ACHN (cell line): Measurements from ENCODE around the gene SPEF2.
"Not testable (repeated sequence)": the region's sequence is repeated elsewhere in the genome, so short reads cannot be mapped to it uniquely, and the experiment has no call there.

Experiments
- DNase-seq: peaks from one replicate; pipeline ENCODE4 v3.0.0-alpha.2; 2015
- in situ Hi-C: cut with HindIII; loops from 2 replicates; pipeline ENCODE4 v1.10.0; 2017; ENCODE audit warnings: low sequenced_read_pairs, low pct_ligation_motif_present, low pct_unique_long_range_greater_than_20kb

The SPEF2 gene

GRCh38 chr5:35647128-35647527 is 29.5 kb downstream of the SPEF2 start:
- DNase-seq: no peak
- in situ Hi-C loops: no loop called here

- in situ Hi-C loops: no loop called here
These were observed 30.0 kb downstream of the SPEF2 start for GRCh38 chr5:35647712-35648111.

GRCh38 chr5:35651002-35651756 is 33.5 kb downstream of the SPEF2 start:
- peak; percentile 22 for DNase-seq

More at GRCh38 chr5:35647712-35648111, 30.0 kb downstream of the SPEF2 start:
- DNase-seq: no peak

GRCh38 chr5:35656721-35657120 is 39.1 kb downstream of the SPEF2 start:
- in situ Hi-C loops: no loop called here

More at GRCh38 chr5:35651002-35651756, 33.5 kb downstream of the SPEF2 start:
- in situ Hi-C loops: no loop called here

GRCh38 chr5:35657877-35658276 is 40.2 kb downstream of the SPEF2 start:
- DNase-seq: no peak
- in situ Hi-C loops: no loop called here

More at GRCh38 chr5:35656721-35657120, 39.1 kb downstream of the SPEF2 start:
- no peak for DNase-seq

GRCh38 chr5:35659556-35659955 is 41.9 kb downstream of the SPEF2 start:
- in situ Hi-C loops: no loop called here

GRCh38 chr5:35660451-35660850 is 42.8 kb downstream of the SPEF2 start:
- no peak for DNase-seq
- in situ Hi-C loops: no loop called here

More at GRCh38 chr5:35659556-35659955, 41.9 kb downstream of the SPEF2 start:
- no peak for DNase-seq

GRCh38 chr5:35664584-35664983 is 46.9 kb downstream of the SPEF2 start:
- no peak for DNase-seq
- in situ Hi-C loops: no loop called here

GRCh38 chr5:35665096-35665495 is 47.4 kb downstream of the SPEF2 start:
- in situ Hi-C loops: no loop called here
- no peak for DNase-seq

- DNase-seq: no peak
- in situ Hi-C loops: no loop called here
These were observed 50.7 kb downstream of the SPEF2 start for GRCh38 chr5:35668319-35668718.

GRCh38 chr5:35668794-35669193 is 51.1 kb downstream of the SPEF2 start:
- DNase-seq: no peak
- in situ Hi-C loops: no loop called here

- in situ Hi-C loops: no loop called here
- no peak for DNase-seq
These were observed 54.1 kb downstream of the SPEF2 start for GRCh38 chr5:35671541-35672295.

- DNase-seq, in situ Hi-C loops: not testable (repeated sequence)
These were observed 54.6 kb downstream of the SPEF2 start for GRCh38 chr5:35672296-35672655.

- in situ Hi-C loops: no loop called here
- DNase-seq: no peak
These were observed 55.3 kb downstream of the SPEF2 start for GRCh38 chr5:35672995-35673394.

- no peak for DNase-seq
- in situ Hi-C loops: no loop called here
These were observed 56.4 kb downstream of the SPEF2 start for GRCh38 chr5:35674049-35674448.

- in situ Hi-C loops: no loop called here
- no peak for DNase-seq
These were observed 57.7 kb downstream of the SPEF2 start for GRCh38 chr5:35675392-35675791.

GRCh38 chr5:35677878-35678277 is 60.2 kb downstream of the SPEF2 start:
- DNase-seq: no peak
- in situ Hi-C loops: no loop called here

GRCh38 chr5:35678661-35679060 is 61.0 kb downstream of the SPEF2 start:
- DNase-seq: no peak

GRCh38 chr5:35679357-35679756 is 61.7 kb downstream of the SPEF2 start:
- no peak for DNase-seq
- in situ Hi-C loops: no loop called here

More at GRCh38 chr5:35678661-35679060, 61.0 kb downstream of the SPEF2 start:
- in situ Hi-C loops: no loop called here

GRCh38 chr5:35681911-35682310 is 64.2 kb downstream of the SPEF2 start:
- in situ Hi-C loops: no loop called here
- no peak for DNase-seq
